Cerebellar nuclear complex (tissue), 1 donor: Measurements from ENCODE around the gene IL17B.
"Not testable (repeated sequence)": the region's sequence is repeated elsewhere in the genome, so short reads cannot be mapped to it uniquely, and the experiment has no call there.

Experiments
- DNase-seq, 2 experiments: peaks; one replicate each; lab custom pipeline; 2025; lab: John Stamatoyannopoulos, UW

The IL17B gene

DNA sequence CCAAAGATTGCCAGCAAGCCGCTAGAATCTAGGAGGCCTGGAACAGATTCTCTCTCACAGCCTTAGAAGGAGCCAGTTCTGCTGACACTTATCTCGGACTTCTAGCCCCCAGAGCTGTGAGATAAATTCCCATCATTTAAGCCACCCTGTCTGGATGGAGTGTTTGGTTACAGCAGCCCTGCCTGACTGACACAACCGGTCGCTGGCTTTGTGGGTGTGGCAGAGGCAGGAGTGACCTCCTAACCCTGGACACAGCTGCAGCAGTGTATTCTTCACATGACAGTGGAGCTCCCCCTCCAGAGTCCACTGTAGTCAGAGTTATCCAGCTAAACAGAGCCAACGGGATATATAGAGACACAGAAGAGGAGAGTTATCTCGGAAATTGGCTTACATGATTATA is 21.2 kb upstream of the IL17B start:
- DNase-seq: no peak

DNA sequence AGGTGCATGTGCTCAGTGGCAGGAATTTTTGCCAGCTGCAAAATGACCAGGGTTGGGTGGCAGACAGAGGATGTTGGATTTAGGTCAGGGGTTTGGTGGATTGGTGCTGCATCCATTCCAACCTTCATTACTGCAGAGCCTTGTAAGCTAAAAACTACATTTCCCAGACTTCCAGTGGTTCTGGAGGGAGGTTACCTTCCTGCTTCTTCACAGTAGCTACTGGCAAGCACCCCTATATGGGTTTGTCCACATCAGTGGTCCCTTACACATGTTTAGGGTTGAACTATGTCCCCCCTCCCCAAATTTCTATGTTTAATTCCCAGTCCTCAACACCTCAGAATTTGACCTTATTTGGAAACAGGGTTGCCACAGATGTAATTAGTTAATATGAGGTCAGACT is 20.7 kb upstream of the IL17B start:
- no peak for DNase-seq

DNA sequence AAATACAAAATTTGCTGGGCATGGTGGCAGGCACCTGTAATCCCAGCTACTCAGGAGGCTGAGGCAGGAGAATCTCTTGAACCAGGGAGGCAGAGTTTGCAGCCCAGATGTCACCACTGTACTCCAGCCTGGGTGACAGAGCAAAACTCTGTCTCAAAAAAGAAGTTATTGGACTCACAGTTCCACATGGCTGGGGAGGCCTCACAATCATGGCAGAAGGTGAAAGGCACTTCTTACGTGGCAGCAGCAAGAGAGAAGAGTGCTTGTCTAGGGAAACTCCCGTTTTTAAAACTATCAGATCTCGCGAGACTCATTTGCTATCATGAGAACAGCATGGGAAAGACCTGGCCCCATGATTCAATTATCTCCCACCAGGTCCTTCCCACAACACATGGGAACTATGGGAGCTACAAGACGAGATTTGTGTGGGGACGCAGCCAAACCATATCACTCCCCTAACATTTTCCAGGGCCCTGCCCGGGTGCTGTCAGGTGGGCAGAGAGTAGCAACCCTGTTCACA is 19.7 kb upstream of the IL17B start:
- DNase-seq: not testable (repeated sequence)

DNA sequence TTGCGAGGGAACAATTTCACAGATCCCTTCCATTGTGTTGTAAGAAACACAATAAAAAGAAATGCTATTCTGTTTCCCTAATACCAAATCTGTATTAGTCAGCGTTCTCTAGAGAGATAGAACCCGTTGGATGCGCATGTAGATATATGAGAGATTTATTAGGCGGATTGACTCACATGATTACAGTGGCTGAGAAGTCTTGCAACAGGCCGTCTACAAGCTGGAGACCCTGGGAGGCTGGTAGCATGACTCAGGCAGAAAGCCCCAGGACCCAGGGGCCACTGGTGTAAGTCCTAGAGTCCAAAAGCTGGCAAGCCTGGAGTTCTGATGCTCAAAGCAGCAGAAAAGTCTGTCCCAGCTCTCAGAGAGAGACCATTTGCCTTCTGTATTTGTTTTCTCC is 18.4 kb upstream of the IL17B start:
- no peak for DNase-seq

DNA sequence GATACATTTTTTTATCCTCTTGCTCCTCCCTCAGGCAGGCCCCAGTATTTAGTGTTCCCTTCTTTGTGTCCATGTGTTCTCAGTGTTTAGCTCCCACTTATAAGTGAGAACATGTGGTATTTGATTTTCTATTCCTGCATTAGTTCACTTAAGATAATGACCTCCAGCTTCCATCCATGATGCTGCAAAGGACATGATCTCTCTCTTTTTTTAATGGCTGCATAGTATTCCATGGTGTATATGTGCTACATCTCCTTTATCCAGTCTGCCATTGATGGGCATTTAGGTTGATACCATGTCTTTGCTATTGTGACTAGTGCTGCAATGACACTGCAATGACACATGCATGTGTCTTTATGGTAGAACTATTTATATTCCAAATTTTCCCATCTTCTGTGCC is 15.9 kb upstream of the IL17B start:
- DNase-seq: not testable (repeated sequence)

GRCh38 chr5:149392718-149393117 is 13.6 kb upstream of the IL17B start:
- DNase-seq: no peak

GRCh38 chr5:149391524-149391923 is 12.4 kb upstream of the IL17B start:
- no peak for DNase-seq

DNA sequence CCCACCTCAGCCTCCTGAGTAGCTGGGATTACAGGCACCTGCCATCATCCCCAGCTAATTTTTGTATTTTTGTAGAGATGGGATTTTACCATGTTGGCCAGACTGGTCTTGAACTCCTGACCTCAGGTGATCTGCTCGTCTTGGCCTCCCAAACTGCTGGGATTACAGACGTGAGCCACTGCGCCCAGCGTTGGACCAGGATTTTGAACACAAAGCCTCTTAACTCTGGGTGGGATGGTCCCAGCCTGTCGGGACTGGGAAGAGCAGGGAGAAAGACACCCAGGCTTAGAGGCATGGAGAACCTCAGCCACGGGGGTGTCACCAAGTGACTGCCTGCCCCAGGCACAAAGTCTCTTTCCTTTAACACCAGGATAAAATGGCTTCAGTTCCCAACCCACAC is 12.0 kb upstream of the IL17B start:
- DNase-seq: not testable (repeated sequence)

- no peak for DNase-seq
These were observed 10.7 kb upstream of the IL17B start for GRCh38 chr5:149389552-149390495.

GRCh38 chr5:149388498-149389190 is 9.6 kb upstream of the IL17B start:
- DNase-seq: no peak

- no peak for DNase-seq
These were observed 8.9 kb upstream of the IL17B start for GRCh38 chr5:149387982-149388381.

- no peak for DNase-seq
These were observed 8.1 kb upstream of the IL17B start for GRCh38 chr5:149387081-149387631.

DNA sequence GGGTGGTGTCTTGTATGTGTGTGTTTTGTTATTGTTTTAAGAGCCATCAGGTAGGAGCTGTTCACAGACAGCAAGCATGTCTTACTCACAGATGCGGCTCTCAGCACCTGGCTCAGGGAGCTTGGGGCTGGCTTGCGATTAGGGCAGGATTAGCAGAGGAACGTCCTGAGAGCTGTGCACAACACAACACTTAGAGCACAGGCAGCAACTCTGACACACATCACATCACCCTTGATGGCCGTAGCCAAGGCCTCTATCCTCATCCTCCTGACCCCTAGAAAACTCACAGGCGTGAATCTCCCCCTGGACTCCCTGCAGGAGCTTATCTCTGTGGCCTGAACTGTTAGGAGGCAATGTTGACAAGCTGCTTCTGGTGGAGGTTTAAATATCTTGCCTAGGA is 7.1 kb upstream of the IL17B start:
- no peak for DNase-seq

- DNase-seq: no peak
These were observed 4.3 kb upstream of the IL17B start for GRCh38 chr5:149383399-149383798.

DNA sequence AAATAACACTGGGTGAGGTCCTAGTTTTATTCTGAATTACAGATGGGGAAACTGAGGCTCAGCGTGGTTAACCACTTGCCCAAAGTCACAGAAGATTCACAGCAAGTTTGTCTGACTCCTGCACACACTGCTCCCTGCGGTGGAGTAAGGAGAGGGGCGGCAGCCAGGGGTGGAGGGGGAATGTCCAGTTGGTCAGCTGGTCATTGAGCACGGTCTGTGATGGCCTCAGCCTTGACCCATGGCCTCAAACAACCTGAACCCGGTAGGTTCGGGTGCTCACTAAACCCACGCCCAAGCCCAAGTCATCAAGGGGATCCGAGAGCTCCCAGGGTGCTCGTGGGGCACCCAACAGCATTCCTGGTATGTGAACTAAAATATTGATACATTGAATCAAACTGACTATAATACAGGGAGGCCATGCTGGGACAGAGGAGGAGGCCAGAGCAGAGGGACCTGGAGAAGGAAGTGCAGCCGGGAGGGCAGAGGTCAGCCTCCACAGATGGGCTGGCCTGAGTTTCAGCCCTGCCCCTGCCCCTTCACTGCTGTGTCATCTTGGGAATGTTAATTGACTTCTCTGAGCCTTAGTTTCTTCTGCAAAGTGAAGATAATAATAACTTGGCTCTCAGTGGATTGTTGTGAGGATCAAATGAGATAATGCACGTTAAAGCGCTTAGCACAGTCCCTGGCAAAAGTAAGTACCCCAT is 3.6 kb upstream of the IL17B start:
- no peak for DNase-seq

- no peak for DNase-seq
These were observed 2.9 kb upstream of the IL17B start for GRCh38 chr5:149381986-149382338.

DNA sequence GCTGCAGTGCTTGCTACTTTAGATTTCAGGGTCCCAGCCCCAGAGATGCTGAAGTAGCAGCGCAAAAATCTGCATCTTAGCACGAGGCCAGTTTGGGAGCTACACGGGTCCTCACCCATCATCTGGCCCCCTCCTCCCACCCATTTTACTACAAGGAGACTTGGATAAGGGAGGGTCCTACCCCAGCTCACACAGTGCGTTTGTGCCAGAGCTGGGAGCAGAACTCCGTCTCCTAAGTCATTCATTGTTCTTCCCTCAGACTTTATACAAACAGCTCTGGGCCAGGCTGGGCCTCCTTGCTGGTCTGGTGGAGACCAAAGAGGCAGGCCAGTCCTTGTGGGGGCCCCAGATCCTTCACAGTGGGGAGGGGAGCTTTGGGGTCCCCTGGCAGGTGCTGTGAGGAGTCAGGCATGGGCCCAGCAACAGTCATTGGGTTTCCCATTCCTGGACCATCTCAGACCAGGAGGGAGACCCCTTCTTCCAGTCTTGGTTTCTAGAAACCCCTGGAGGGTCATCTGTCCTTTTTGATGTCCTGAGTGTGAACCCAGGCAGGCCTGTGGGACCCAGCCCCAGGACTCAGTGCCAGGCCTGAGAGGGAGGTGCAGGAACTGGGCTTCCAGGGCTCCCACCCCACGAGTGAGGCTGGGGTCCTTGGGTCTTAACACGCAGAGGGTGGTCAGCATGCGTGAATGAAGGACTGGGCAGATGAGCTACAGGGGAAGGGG is 2.3 kb upstream of the IL17B start:
- DNase-seq: no peak

- DNase-seq: no peak
These were observed 1.5 kb upstream of the IL17B start for GRCh38 chr5:149380466-149381121.

GRCh38 chr5:149379818-149380374 is 804 bp upstream of the IL17B start:
- no peak for DNase-seq

- no peak for DNase-seq
These were observed 761 bp downstream of the IL17B start for GRCh38 chr5:149378241-149378820.
